Aorta (tissue), 5 donors: ENCODE measurements around the gene TECPR1. TPM values are rescaled to one million over a fixed set of nuclear protein-coding genes. Genes with fewer than 3 reads are reported as not detected.

ENCODE experiments used
- ATAC-seq: fragments of 200-7000 bp; cut with Tn5 transposase; one replicate; pipeline ENCODE4 v1.9.1; 2022; ENCODE audit warnings: moderate library complexity; ENCODE audit not compliant: low FRiP score
- DNase-seq, 2 donors: peaks; one replicate each; pipeline ENCODE4 v3.0.0-alpha.2; 2020
- H3K27ac ChIP-seq, 2 donors: one replicate each; pipeline ENCODE4 v1.5.1; 2013; ENCODE audit warnings: low read length in 2 of 2, mild to moderate bottlenecking in 2 of 2, moderate library complexity in 2 of 2, control low read depth in 1 of 2, inconsistent platforms in 1 of 2, low read depth in 1 of 2
- H3K27me3 ChIP-seq, 2 donors: one replicate each; pipeline ENCODE4 v1.6.1; 2013; ENCODE audit warnings: control low read depth in 1 of 2, low read length in 1 of 2, mild to moderate bottlenecking in 1 of 2, moderate library complexity in 1 of 2; ENCODE audit not compliant: insufficient read depth in 2 of 2, control insufficient read depth in 1 of 2
- H3K36me3 ChIP-seq, 2 donors: one replicate each; pipeline ENCODE4 v1.6.1; 2013; ENCODE audit warnings: control low read depth in 1 of 2, low read length in 1 of 2, mild to moderate bottlenecking in 1 of 2; ENCODE audit not compliant: insufficient read depth in 2 of 2, control insufficient read depth in 1 of 2
- H3K4me1 ChIP-seq, 2 donors: one replicate each; pipeline ENCODE4 v1.6.1; 2013; ENCODE audit warnings: low read length in 2 of 2, control low read depth in 1 of 2, mild to moderate bottlenecking in 1 of 2, moderate library complexity in 1 of 2; ENCODE audit not compliant: insufficient read depth in 2 of 2, control insufficient read depth in 1 of 2
- H3K4me3 ChIP-seq, 2 donors: one replicate each; pipeline ENCODE4 v1.5.1; 2013; ENCODE audit warnings: low read length in 2 of 2, control low read depth in 1 of 2, mild to moderate bottlenecking in 1 of 2
- H3K9me3 ChIP-seq: one replicate; pipeline ENCODE4 v1.6.1; 2013; ENCODE audit warnings: mild to moderate bottlenecking, low read length; ENCODE audit not compliant: control insufficient read depth
- WGBS, 2 donors: extraction: QIAGEN DNeasy Blood & Tissue Kit; methylation state at CpG; one replicate each; pipeline ENCODE4 v1.1.7; 2013; 5-methylcytosine and 5-hydroxymethylcytosine counted together
- intact Hi-C, 2 donors: fragments of 100-400 bp; cut with DNase I; formaldehyde crosslinking; loops; one replicate each; pipeline versions ENCODE4 v1.14.2 to v1.15.0; 2022
- polyA plus RNA-seq, 2 donors: library from polyadenylated mRNA; stranded (reverse); fragments of 200-250 nt; gene quantifications; one replicate each; pipeline ENCODE4 v1.2.3, GENCODE V29; 2013
- total RNA-seq, 2 donors: library from RNA; stranded (reverse); fragmentation: NEBNext Ultra II Directional; extraction: Animal tissue kit (Norgen Biotek cat#: 25700); gene quantifications; one replicate each; pipeline ENCODE4 v1.2.1, GENCODE V29; 2021
- donor health status: healthy with polysubstance abuse.
- donor health status: Bipolar disorder and iron deficiency.
- donor health status: DM: no; HTN: no; CAD: no.
- donor health status: DM: no; HTN: no; CAD: no.
- donor health status: DM: yes; HTN: yes; CAD: no.

Gene TECPR1
- total and polyA plus RNA-seq, 4 donors: 16.0 to 48.0 (median 29.3) TPM

DNA sequence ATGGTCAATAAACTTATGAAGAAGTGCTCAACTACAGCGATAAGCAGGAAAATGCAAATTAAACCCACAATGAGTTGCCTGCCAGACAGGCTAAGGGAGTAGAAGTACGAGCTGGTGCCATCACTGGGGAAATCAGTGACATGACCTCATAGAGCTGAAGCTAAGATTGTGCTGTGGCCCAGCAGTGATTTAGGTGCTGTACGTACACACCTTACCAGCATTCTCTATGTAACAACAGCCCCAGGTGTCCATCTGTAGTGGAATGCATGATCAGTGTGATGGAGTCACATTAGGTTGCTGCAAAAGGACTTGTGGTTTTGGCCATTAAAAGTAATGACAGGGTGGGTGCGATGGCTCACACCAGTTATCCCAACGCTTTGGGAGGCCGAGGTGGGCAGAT lies 5.7 kb upstream of the TECPR1 start:
- Histone ChIP-seq H3K4me3 (no peak overlapping the region), H3K9me3 (no peaks in the 10 kb centered on the region), H3K36me3 (no peaks in the 10 kb centered on the region), H3K27ac (no peak overlapping the region), H3K27me3 (no peaks in the 10 kb centered on the region), H3K4me1 (no peaks in the 10 kb centered on the region)
- ATAC-seq (no peak), DNase-seq (no peak)
- intact Hi-C loops: loop anchor here in 1 of 2 donors (10.0 kb wide), 1 partner anchor 587 kb away; no protein-coding TSS in a partner anchor
- WGBS, 2 donors: 88 to 95% methylated on average over 6 of the region's 6 CpGs

DNA sequence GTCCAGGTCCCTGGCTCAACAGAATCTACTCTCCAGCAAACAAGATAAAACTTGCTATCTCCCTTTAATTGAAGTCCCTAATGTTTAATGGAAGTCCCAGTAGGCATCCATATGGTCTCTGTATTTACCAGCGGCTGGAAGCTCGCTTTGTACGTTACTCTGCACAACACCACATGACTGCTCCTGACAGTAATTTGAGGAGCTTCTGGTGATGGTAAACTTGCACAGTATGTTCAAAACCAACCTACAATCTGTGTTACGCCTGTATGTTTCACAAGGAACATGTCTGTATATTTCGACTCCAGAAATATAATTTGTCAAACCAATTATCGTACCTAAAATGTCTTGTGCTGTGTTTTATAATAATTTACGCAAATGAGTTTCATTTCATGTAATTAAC lies 4.4 kb upstream of the TECPR1 start:
- no peak for ATAC-seq
- Histone ChIP-seq H3K4me1 (no peaks in the 10 kb centered on the region), H3K27me3 (no peaks in the 10 kb centered on the region), H3K36me3 (no peaks in the 10 kb centered on the region), H3K4me3 (no peak overlapping the region), H3K27ac (no peak overlapping the region), H3K9me3 (no peaks in the 10 kb centered on the region)
- no peak for DNase-seq
- 93 to 95% methylated on average over 7 of the region's 7 CpGs for WGBS, 2 donors
- intact Hi-C loops: loop anchor here in 1 of 2 donors (10.0 kb wide), 1 partner anchor 588 kb away; no protein-coding TSS in a partner anchor

DNA sequence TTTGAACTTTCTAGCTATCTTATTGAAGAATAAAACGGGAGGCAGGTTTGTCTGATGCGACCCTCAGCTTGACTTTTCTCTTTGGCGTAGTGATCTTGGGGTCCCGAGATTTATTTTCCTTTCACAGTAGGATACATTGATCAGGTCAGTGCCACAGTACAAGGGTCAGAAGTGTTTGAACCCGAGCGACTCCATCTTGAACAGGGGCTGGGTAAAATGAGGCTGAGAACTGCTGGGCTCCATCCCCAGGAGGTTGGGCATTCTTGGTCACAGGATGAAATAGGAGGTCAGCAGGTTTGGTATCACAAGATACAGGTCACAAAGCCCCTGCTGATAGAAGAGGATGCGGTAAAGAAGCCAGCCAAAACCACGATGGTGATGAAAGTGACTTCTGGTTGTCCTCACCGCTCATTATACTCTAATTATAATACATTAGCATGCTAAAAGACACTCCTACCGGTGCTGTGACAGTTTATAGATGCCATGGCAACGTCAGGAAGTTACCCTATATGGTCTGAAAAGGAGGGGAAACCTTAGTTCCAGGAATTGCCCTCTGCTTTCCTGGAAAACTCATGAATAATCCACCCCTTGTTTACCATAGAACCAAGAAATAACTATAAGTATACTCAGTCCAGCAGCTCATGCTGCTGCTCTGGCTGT lies 3.0 kb upstream of the TECPR1 start:
- intact Hi-C loops: loop anchor here in 1 of 2 donors (10.0 kb wide), 1 partner anchor 590 kb away; no protein-coding TSS in a partner anchor
- Histone ChIP-seq H3K27ac (no peak overlapping the region), H3K4me1 (no peaks in the 10 kb centered on the region), H3K27me3 (no peaks in the 10 kb centered on the region), H3K9me3 (no peaks in the 10 kb centered on the region), H3K36me3 (no peaks in the 10 kb centered on the region), H3K4me3 (no peak overlapping the region)
- no peak for DNase-seq
- no peak for ATAC-seq
- 87 to 88% methylated on average over 11 of the region's 11 CpGs for WGBS, 2 donors

DNA sequence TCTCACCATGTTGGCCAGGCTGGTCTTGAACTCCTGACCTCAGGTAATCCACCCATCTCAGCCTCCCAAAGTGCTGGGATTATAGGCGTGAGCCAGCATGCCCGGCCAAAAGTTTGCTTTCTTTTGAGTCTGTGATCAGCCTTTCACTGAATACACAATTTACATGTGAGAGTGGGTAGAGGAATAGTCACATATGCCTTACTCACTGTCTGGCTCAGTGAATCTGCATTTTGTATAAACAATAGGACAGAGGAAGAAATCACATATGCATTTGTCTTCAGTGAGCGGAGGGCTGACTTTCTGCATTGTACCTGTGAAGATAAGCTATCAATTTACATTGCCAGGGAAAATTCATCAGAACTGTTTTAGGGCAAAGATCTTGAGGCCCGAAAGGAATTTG lies 2.5 kb upstream of the TECPR1 start:
- Histone ChIP-seq H3K27me3 (no peaks in the 10 kb centered on the region), H3K9me3 (no peaks in the 10 kb centered on the region), H3K4me1 (no peaks in the 10 kb centered on the region), H3K4me3 (no peak overlapping the region), H3K36me3 (no peaks in the 10 kb centered on the region), H3K27ac (no peak overlapping the region)
- 96 to 97% methylated on average over 4 of the region's 4 CpGs for WGBS, 2 donors
- ATAC-seq: no peak
- intact Hi-C loops: loop anchor here in 1 of 2 donors (10.0 kb wide), 1 partner anchor 590 kb away; no protein-coding TSS in a partner anchor
- DNase-seq: no peak

DNA sequence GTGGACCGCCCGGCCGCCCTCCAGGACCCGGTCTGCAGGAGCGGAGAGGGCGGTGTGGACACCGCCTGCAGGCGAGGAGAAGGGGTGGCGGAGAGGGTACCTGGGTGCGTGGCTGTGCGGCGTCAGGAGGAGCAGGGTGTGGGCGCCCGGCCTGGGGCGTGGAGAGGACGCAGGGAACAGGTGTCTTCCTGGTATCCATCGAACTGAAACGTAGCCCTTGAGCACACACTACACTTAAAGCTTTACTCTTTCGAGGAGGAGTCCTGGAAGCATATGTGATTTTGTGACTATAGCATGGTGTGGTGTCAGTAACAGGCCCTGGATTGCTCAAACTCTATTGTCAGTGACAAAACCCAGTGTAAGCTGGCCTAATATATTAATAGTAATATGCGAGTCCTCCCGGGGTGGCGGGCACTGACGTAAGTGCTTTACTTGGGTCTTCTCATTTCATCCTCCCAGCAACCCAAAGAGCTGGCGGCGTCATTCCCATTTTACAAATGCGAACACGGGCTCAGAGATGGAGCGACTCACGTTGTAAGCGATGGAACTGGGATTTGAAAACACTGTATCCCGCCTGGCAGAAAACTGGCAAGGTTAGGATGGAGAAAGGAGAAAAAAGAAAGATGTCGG lies 508 bp upstream of the TECPR1 start:
- peak overlapping the region in 1 of 2 donors; percentile 39 for H3K27ac ChIP-seq
- no peaks in the 10 kb centered on the region for H3K9me3 ChIP-seq
- 20% methylated on average over 31 to 32 of the region's 32 CpGs for WGBS, 2 donors
- DNase-seq (no peak), ATAC-seq (peak; percentile 2)
- intact Hi-C loops: loop anchor here (2.0 to 10.0 kb wide), 2 partner anchors 32 to 592 kb away; no protein-coding TSS in a partner anchor
- H3K27me3 ChIP-seq: no peaks in the 10 kb centered on the region
- H3K4me3 ChIP-seq: peak overlapping the region; percentile 75 to 80
- no peaks in the 10 kb centered on the region for H3K36me3 ChIP-seq
- H3K4me1 ChIP-seq: no peaks in the 10 kb centered on the region

DNA sequence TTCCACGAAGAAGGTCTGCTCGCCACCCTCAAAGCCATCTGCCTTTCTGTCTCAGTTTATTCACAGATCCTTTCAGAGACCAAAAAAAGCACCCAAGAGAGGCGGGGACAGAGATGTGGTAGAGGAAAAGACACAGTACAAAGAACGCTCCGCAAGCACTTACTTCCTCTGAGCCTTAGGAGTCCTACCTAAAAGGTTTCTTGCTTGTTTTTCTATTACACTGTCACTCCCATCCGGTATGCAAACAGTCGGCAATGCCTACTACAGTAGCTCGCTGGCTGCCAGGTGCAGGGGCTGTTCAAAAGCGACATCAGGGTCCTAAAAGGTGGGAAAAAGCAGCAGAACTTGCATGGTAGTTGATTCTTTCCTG lies 816 bp downstream of the TECPR1 start:
- ATAC-seq (no peak), DNase-seq (no peak)
- intact Hi-C loops: loop anchor here in 1 of 2 donors (10.0 kb wide), 1 partner anchor 594 kb away; no protein-coding TSS in a partner anchor
- H3K27ac ChIP-seq: no peak overlapping the region
- 43% methylated on average over 9 of the region's 9 CpGs for WGBS, 2 donors
- H3K4me1 ChIP-seq: no peaks in the 10 kb centered on the region
- no peaks in the 10 kb centered on the region for H3K27me3 ChIP-seq
- no peaks in the 10 kb centered on the region for H3K36me3 ChIP-seq
- H3K4me3 ChIP-seq: peak overlapping the region in 1 of 2 donors; percentile 75
- no peaks in the 10 kb centered on the region for H3K9me3 ChIP-seq

DNA sequence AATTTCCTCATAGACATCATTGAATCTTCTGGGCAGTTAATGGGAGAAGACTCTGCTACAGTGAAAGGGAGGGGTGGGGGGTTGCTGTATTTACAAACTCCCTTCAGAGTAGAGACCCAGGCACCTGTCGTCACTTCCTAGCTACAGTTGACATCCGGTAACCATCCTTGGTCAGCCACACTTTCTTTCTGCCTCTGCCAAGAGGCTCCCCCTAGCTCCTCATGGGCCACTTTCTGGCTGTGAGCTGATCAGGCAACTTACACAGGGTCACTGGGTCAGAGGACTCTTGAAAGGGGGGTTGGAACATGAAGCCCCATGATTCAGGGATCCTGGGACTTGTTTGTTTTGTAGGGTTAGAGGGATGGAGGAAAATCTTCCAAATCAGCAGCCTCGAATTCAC lies 1.2 kb downstream of the TECPR1 start:
- no peaks in the 10 kb centered on the region for H3K4me1 ChIP-seq
- WGBS, 2 donors: 85% methylated on average over 3 of the region's 3 CpGs

DNA sequence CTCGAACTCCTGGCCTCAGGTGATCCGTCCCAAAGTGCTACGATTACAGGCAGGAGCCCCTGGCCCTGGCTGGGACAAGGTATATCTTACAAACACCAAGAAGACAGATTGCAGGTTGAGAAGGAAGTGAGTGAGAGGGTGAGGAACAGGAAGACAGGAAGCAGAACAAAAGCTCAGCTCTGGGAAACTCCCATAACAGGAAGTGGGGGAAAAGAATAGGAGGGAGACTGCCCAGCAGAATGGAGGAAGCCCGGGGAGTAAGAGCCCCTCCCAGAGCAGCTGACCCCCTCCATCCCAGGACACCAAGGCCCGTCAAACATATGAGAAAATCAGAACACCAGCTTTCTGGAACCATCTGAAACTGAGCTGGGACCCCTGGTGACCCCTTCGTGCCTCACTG lies 2.9 kb downstream of the TECPR1 start:
- H3K4me1 ChIP-seq: no peaks in the 10 kb centered on the region
- ATAC-seq: no peak

More for the DNA sequence above, 1.2 kb downstream of the TECPR1 start:
- ATAC-seq (no peak), DNase-seq (no peak)
- H3K4me3 ChIP-seq: no peak overlapping the region
- peaks cover 0 to 2% of the 10 kb centered on the region in 2 donors for H3K36me3 ChIP-seq
- H3K27ac ChIP-seq: no peak overlapping the region
- H3K27me3 ChIP-seq: no peaks in the 10 kb centered on the region
- H3K9me3 ChIP-seq: no peaks in the 10 kb centered on the region
- intact Hi-C loops: loop anchor here in 1 of 2 donors (10.0 kb wide), 1 partner anchor 594 kb away; no protein-coding TSS in a partner anchor

More for the DNA sequence above, 2.9 kb downstream of the TECPR1 start:
- Histone ChIP-seq H3K27me3 (no peaks in the 10 kb centered on the region), H3K4me3 (no peak overlapping the region), H3K27ac (no peak overlapping the region), H3K9me3 (no peaks in the 10 kb centered on the region), H3K36me3 (peaks cover 0 to 2% of the 10 kb centered on the region in 2 donors)
- WGBS, 2 donors: 89 to 93% methylated on average over 6 of the region's 6 CpGs
- intact Hi-C loops: loop anchor here in 1 of 2 donors (10.0 kb wide), 1 partner anchor 54 kb away; no protein-coding TSS in a partner anchor
- DNase-seq: no peak
